ENCODE data around the gene TBCC.
"Not testable (repeated sequence)": the region's sequence is repeated elsewhere in the genome, so short reads cannot be mapped to it uniquely, and the experiment has no call there.

Gene TBCC

DNA sequence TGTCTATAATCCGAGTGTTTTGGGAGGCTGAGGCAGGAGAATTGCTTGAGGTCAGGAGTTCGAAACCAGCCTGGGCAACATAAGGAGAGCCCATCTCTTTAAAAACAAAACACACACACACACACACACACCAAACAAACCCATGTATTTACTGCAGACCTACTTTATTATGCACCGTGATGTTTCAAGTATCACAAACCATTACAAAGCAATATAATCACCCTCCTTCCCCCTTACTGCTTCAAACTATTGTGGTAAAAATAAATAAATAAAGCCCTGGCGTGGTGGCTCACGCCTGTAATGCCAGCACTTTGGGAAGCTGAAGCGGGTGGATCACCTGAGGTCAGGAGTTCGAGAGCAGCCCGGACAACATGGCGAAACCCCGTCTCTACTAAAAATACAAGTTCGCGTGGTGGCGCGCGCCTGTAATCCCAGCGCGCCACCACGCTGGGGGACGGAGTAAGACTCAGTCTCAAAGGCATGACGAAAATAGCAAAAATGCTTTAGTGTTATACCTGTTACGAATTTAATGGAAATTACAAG is 1.5 kb downstream of the TBCC start:
- Histone ChIP-seq H3K36me3 (ENCODE audit: control insufficient read depth, insufficient read depth, low read length) (no peaks in the 10 kb centered on the region), H3K4me3 (ENCODE audit: low read length) (peak overlapping the region; percentile 97), H3K27me3 (ENCODE audit: control insufficient read depth, insufficient read depth, low read length) (no peaks in the 10 kb centered on the region), H3K9me3 (ENCODE audit: control insufficient read depth, low read length) (no peaks in the 10 kb centered on the region), H3K4me1 (ENCODE audit: control insufficient read depth, insufficient read depth, low read length) (peaks cover 7% of the 10 kb centered on the region), H3K9ac (ENCODE audit: low read length) (peak overlapping the region; percentile 100)

DNA sequence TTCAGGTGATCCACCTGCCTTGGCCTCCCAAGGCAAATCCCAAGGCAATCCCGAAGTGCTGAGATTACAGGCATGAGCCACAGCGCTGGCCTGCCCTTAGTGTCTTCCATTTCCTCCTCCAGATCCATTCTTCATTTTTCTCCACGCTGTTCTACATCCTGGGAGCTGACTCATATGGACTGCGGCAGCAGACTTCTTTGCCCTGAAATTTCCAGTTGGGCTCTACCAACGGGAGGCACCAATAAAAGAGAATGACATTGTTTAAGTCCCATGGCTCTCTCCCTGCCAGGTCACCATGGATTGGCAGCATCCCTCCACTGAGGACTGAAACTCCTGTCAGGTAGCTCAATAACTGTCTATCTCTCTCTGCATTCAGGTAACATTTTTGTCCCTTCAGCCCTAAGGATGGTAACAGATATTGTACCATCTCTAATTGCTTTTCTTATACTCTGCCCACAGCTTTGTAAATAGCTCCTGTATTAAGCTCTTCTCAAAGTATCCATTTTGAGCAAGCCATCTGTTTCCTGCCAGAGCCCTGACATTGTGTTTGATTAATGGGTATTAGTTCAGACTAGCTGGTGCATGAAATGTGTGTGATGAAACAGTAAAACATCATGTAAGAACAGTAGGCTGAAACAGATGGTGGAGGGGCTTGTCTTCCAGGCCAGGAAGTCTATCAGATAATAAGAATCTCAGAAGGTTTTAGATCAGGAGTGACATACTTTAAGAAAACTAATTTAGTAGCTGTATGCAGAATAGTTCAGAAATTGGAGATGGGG is 3.6 kb downstream of the TBCC start:
- Histone ChIP-seq H3K9ac (ENCODE audit: low read length) (no peak overlapping the region), H3K4me3 (ENCODE audit: low read length) (no peak overlapping the region), H3K4me1 (ENCODE audit: control insufficient read depth, insufficient read depth, low read length) (peaks cover 7% of the 10 kb centered on the region), H3K27me3 (ENCODE audit: control insufficient read depth, insufficient read depth, low read length) (no peaks in the 10 kb centered on the region), H3K9me3 (ENCODE audit: control insufficient read depth, low read length) (no peaks in the 10 kb centered on the region), H3K36me3 (ENCODE audit: control insufficient read depth, insufficient read depth, low read length) (no peaks in the 10 kb centered on the region)

DNA sequence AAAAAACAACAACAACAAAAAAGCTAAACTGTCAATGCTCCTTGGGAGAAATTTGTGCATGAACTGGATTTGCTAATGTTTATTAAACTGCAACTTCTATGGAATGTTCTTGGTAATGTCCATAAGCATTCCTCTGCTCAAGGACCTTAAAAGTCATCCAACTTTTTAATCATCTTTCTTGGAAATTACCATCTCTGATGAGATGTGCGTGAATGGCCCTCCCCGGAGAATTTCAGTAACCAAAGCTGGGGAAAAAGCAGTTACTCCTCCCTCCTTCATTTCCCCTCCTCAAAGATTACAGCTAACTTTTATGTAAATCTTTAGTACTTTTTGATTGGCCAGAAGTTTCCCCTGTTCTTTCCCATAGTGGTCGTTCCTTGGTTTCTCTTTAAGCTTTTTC is 5.2 kb downstream of the TBCC start:
- H3K36me3 ChIP-seq (ENCODE audit: control insufficient read depth, insufficient read depth, low read length), result no peaks in the 10 kb centered on the region
- peaks cover 7% of the 10 kb centered on the region for H3K4me1 ChIP-seq (ENCODE audit: control insufficient read depth, insufficient read depth, low read length)
- no peaks in the 10 kb centered on the region for H3K27me3 ChIP-seq (ENCODE audit: control insufficient read depth, insufficient read depth, low read length)
- H3K9ac ChIP-seq (ENCODE audit: low read length), result no peak overlapping the region
- H3K9me3 ChIP-seq (ENCODE audit: control insufficient read depth, low read length), result no peaks in the 10 kb centered on the region
- no peak overlapping the region for H3K4me3 ChIP-seq (ENCODE audit: low read length)

GRCh38 chr6:42735976-42736375 is 9.9 kb downstream of the TBCC start:
- Histone ChIP-seq H3K4me1 (ENCODE audit: control insufficient read depth, insufficient read depth, low read length) (no peaks in the 10 kb centered on the region), H3K27me3 (ENCODE audit: control insufficient read depth, insufficient read depth, low read length) (no peaks in the 10 kb centered on the region), H3K4me3 (ENCODE audit: low read length) (no peak overlapping the region), H3K36me3 (ENCODE audit: control insufficient read depth, insufficient read depth, low read length) (no peaks in the 10 kb centered on the region), H3K9ac (ENCODE audit: low read length) (no peak overlapping the region), H3K9me3 (ENCODE audit: control insufficient read depth, low read length) (no peaks in the 10 kb centered on the region)

- not testable (repeated sequence) for H3K4me1 ChIP-seq (ENCODE audit: control insufficient read depth, insufficient read depth, low read length); H3K27me3 ChIP-seq (ENCODE audit: control insufficient read depth, insufficient read depth, low read length); H3K4me3 ChIP-seq (ENCODE audit: low read length); H3K9me3 ChIP-seq (ENCODE audit: control insufficient read depth, low read length); H3K36me3 ChIP-seq (ENCODE audit: control insufficient read depth, insufficient read depth, low read length); H3K9ac ChIP-seq (ENCODE audit: low read length)
Observed at GRCh38 chr6:42733867-42734481, 11.9 kb downstream of the TBCC start.

- no peak overlapping the region for H3K4me3 ChIP-seq (ENCODE audit: low read length)
- peaks cover 9% of the 10 kb centered on the region for H3K4me1 ChIP-seq (ENCODE audit: control insufficient read depth, insufficient read depth, low read length)
- H3K27me3 ChIP-seq (ENCODE audit: control insufficient read depth, insufficient read depth, low read length), result no peaks in the 10 kb centered on the region
- H3K9ac ChIP-seq (ENCODE audit: low read length), result no peak overlapping the region
- H3K9me3 ChIP-seq (ENCODE audit: control insufficient read depth, low read length), result no peaks in the 10 kb centered on the region
- H3K36me3 ChIP-seq (ENCODE audit: control insufficient read depth, insufficient read depth, low read length), result no peaks in the 10 kb centered on the region
Observed at GRCh38 chr6:42729731-42730130, 16.2 kb downstream of the TBCC start.

DNA sequence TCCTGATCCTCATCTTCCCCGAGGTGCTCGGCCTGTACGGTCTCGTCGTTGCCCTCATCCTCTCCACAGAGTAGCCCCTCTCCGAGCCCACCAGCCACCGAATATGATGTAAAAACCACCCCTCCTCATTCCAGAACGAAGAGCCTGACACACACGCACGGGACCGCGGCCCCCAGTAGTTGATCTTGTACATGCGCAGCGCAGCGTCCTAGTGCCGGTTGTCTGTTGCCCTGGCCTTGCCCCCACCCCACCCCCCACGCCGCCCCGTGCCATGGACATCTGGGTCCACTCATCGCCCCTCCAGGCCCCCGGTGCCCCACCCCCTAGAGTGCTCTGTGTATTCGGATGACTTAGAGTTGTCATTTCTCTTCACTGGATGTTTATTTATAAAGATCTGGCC is 18.3 kb downstream of the TBCC start:
- no peaks in the 10 kb centered on the region for H3K36me3 ChIP-seq (ENCODE audit: control insufficient read depth, insufficient read depth, low read length)
- H3K9ac ChIP-seq (ENCODE audit: low read length), result peak overlapping the region; percentile 75
- H3K27me3 ChIP-seq (ENCODE audit: control insufficient read depth, insufficient read depth, low read length), result no peaks in the 10 kb centered on the region
- H3K4me1 ChIP-seq (ENCODE audit: control insufficient read depth, insufficient read depth, low read length), result peaks cover 9% of the 10 kb centered on the region
- H3K4me3 ChIP-seq (ENCODE audit: low read length), result peak overlapping the region; percentile 72
- H3K9me3 ChIP-seq (ENCODE audit: control insufficient read depth, low read length), result no peaks in the 10 kb centered on the region

DNA sequence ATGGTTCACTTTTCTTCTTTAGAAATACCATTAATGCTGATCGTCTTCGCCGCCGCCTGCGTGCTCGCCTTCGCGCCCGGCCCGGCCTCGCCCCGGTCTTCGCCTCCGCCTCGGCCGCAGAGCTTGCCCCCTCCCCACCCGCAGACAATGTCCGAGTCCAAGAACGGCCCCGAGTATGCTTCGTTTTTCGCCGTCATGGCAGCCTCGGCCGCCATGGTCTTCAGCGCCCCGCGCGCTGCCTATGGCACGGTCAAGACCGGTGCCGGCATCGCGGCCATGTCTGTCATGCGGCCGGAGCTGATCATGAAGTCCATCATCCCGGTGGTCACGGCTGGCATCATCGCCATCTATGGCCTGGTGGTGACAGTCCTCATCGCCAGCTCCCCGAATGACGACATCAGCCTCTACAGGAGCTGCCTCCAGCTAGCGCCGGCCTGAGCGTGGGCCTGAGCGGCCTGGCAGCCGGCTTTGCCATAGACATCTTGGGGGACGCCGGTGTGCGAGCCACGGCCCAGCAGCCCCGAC is 18.8 kb downstream of the TBCC start:
- Histone ChIP-seq H3K36me3 (ENCODE audit: control insufficient read depth, insufficient read depth, low read length) (no peaks in the 10 kb centered on the region), H3K4me1 (ENCODE audit: control insufficient read depth, insufficient read depth, low read length) (peaks cover 9% of the 10 kb centered on the region), H3K27me3 (ENCODE audit: control insufficient read depth, insufficient read depth, low read length) (no peaks in the 10 kb centered on the region), H3K9me3 (ENCODE audit: control insufficient read depth, low read length) (no peaks in the 10 kb centered on the region), H3K9ac (ENCODE audit: low read length) (peak overlapping the region; percentile 75), H3K4me3 (ENCODE audit: low read length) (peak overlapping the region; percentile 72)

DNA sequence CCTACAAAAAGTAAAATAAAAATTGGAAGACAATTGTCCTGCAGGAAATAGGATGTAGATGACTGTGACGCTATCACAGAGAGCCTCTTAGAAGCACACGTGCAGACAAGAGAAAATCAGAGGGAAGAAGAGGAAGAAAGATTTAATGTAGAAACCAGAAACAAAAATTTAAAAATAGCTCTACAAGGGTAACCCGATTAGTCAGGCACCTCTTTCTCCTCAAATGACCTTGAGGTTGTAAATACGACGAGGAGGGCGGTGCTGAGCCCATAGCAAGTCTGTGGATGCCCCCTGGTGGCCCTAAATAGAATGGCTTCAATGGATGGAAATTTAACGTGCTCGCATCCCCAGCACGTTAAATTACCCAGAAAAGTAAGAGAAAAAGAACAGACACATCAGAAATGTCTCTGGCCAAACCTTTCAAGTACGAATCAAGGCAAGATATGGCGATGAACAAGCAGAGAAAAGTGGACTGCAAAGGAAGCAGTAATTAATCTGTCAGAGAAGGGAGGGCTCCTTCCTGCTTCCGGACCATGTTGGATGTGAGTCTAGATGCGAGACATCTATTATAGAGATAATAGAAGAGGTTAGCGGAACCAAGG is 19.3 kb downstream of the TBCC start:
- Histone ChIP-seq H3K9me3 (ENCODE audit: control insufficient read depth, low read length) (no peaks in the 10 kb centered on the region), H3K4me3 (ENCODE audit: low read length) (peak overlapping the region; percentile 72), H3K27me3 (ENCODE audit: control insufficient read depth, insufficient read depth, low read length) (no peaks in the 10 kb centered on the region), H3K36me3 (ENCODE audit: control insufficient read depth, insufficient read depth, low read length) (no peaks in the 10 kb centered on the region), H3K4me1 (ENCODE audit: control insufficient read depth, insufficient read depth, low read length) (peaks cover 9% of the 10 kb centered on the region), H3K9ac (ENCODE audit: low read length) (peak overlapping the region; percentile 75)

- Histone ChIP-seq H3K27me3 (ENCODE audit: control insufficient read depth, insufficient read depth, low read length) (no peaks in the 10 kb centered on the region), H3K4me3 (ENCODE audit: low read length) (no peak overlapping the region), H3K9ac (ENCODE audit: low read length) (peak overlapping the region; percentile 75), H3K9me3 (ENCODE audit: control insufficient read depth, low read length) (no peaks in the 10 kb centered on the region), H3K4me1 (ENCODE audit: control insufficient read depth, insufficient read depth, low read length) (peaks cover 9% of the 10 kb centered on the region), H3K36me3 (ENCODE audit: control insufficient read depth, insufficient read depth, low read length) (no peaks in the 10 kb centered on the region)
Observed at GRCh38 chr6:42726026-42726425, 19.9 kb downstream of the TBCC start.

GRCh38 chr6:42724825-42725224 is 21.1 kb downstream of the TBCC start:
- Histone ChIP-seq H3K36me3 (ENCODE audit: control insufficient read depth, insufficient read depth, low read length) (no peaks in the 10 kb centered on the region), H3K4me1 (ENCODE audit: control insufficient read depth, insufficient read depth, low read length) (peaks cover 9% of the 10 kb centered on the region), H3K27me3 (ENCODE audit: control insufficient read depth, insufficient read depth, low read length) (no peaks in the 10 kb centered on the region), H3K4me3 (ENCODE audit: low read length) (no peak overlapping the region), H3K9me3 (ENCODE audit: control insufficient read depth, low read length) (no peaks in the 10 kb centered on the region), H3K9ac (ENCODE audit: low read length) (no peak overlapping the region)

DNA sequence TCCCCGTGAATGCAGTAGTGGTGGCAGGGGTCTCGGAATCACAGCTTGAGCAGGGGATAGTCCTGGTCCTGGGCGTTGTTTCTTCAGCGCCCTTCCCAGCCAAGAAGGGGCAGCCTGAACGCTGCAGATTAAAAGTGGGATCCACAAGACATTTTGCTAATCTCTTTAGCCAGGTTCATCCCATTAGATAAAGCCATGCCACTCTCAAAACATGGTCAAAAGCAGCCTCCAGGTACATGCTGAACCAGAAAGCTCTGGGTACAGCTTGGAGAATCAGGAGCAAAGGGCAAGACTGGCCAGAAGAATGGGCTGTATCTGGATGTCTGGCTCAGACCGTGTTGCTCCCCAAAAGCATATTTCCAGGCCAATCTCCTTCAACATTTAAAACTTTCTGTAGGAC is 23.4 kb downstream of the TBCC start, which contains the start of gene PRPH2:
TSS of gene PRPH2 (minus strand) at position 101 of the 400 bp plus-strand sequence. CDS start 263 bp downstream, outside the sequence.
- H3K9ac ChIP-seq (ENCODE audit: low read length), result no peak within 1 kb of the TSS
- no peak within 1 kb of the TSS for H3K4me3 ChIP-seq (ENCODE audit: low read length)
- H3K27me3 ChIP-seq (ENCODE audit: control insufficient read depth, insufficient read depth, low read length), result no peaks in the 10 kb centered on the region
- H3K9me3 ChIP-seq (ENCODE audit: control insufficient read depth, low read length), result no peaks in the 10 kb centered on the region
- H3K4me1 ChIP-seq (ENCODE audit: control insufficient read depth, insufficient read depth, low read length), result peaks cover 9% of the 10 kb centered on the region
- no peaks in the 10 kb centered on the region for H3K36me3 ChIP-seq (ENCODE audit: control insufficient read depth, insufficient read depth, low read length)
